Heart left ventricle (tissue), 16 donors: ENCODE results near the gene GSK3B. TPM values are rescaled to one million over a fixed set of nuclear protein-coding genes. Genes with fewer than 3 reads are reported as not detected.
A peak's percentile ranks its signal among the peaks of the same experiment; 100 is the strongest.

Experiments
- ATAC-seq, 4 donors: fragments of 200-7000 bp; cut with Tn5 transposase; one replicate each; pipeline ENCODE4 v1.9.1; 2020 to 2022; ENCODE audit warnings: moderate library complexity in 4 of 4, mild to moderate bottlenecking in 3 of 4, moderate number of reproducible peaks in 1 of 4
- DNase-seq, 5 donors: peaks; one replicate each; pipeline ENCODE4 v3.0.0-alpha.2; 2020
- H3K27ac ChIP-seq, 12 donors: fragments of 200-600 bp; sonication (generic) in 4 of 12; one replicate each; pipeline versions ENCODE4 v1.5.0 to v1.8.0; 2016 to 2022; ENCODE audit warnings: mild to moderate bottlenecking in 2 of 12
- H3K27me3 ChIP-seq, 9 donors: fragments of 200-600 bp; sonication (generic) in 2 of 9; one replicate each; pipeline versions ENCODE4 v1.5.1 to v1.8.0; 2016 to 2022; ENCODE audit warnings: mild to moderate bottlenecking in 3 of 9
- H3K36me3 ChIP-seq, 9 donors: fragments of 200-600 bp; sonication (generic) in 2 of 9; one replicate each; pipeline versions ENCODE4 v1.5.0 to v1.8.0; 2018 to 2022; ENCODE audit warnings: mild to moderate bottlenecking in 2 of 9
- H3K4me1 ChIP-seq, 12 donors: fragments of 200-600 bp; sonication (generic) in 4 of 12; one replicate each; pipeline versions ENCODE4 v1.5.0 to v1.8.0; 2016 to 2022; ENCODE audit warnings: mild to moderate bottlenecking in 3 of 12
- H3K4me3 ChIP-seq, 12 donors: fragments of 200-600 bp; sonication (generic) in 4 of 12; one replicate each; pipeline versions ENCODE4 v1.5.0 to v1.8.0; 2017 to 2022; ENCODE audit warnings: mild to moderate bottlenecking in 9 of 12, moderate library complexity in 4 of 12
- H3K9me3 ChIP-seq, 12 donors: fragments of 200-600 bp; sonication (generic) in 4 of 12; one replicate each; pipeline versions ENCODE4 v1.5.0 to v1.8.0; 2016 to 2022; ENCODE audit warnings: mild to moderate bottlenecking in 1 of 12
- POLR2A ChIP-seq, 2 donors: fragments of 450-650 bp; IDR thresholded peaks; one replicate each; pipeline ENCODE4 v1.6.1; 2017; ENCODE audit warnings: antibody characterized with exemption in 2 of 2, mild to moderate bottlenecking in 2 of 2, moderate library complexity in 2 of 2
- WGBS, 4 donors: extraction: QIAGEN DNeasy Blood & Tissue Kit in 2 of 4; methylation state at CpG; one replicate each; pipeline versions ENCODE4 v1.1.5 to v1.1.7; 2013 to 2018; 5-methylcytosine and 5-hydroxymethylcytosine counted together
- intact Hi-C, 10 donors: fragments of 100-400 bp; cut with DNase I; formaldehyde crosslinking; loops; one replicate each; pipeline versions ENCODE4 v1.11.1 to v1.14.2; 2022
- polyA plus RNA-seq, 2 donors: library from polyadenylated mRNA; stranded (reverse); fragments of 200-250 nt; gene quantifications; one replicate each; pipeline ENCODE4 v1.2.3, GENCODE V29; 2013
- total RNA-seq, 9 donors: library from RNA; depleted of rRNA in 2 of 9; stranded (reverse); fragments of >200 nt in 2 of 9; fragmentation: NEBNext Ultra II Directional in 3 of 9; extraction: Animal tissue kit (Norgen Biotek cat#: 25700) in 3 of 9; gene quantifications; one replicate each; pipeline versions ENCODE4 v1.1.0 to v1.2.4, GENCODE V29; 2016 to 2023
- TF ChIP-seq, protein P1 (sequence below), 12 donors: fragments of 200-600 bp; sonication (generic) in 4 of 12; IDR thresholded peaks; one replicate each; pipeline versions ENCODE4 v1.5.0 to v1.8.0; 2018 to 2022; ENCODE audit warnings: antibody characterized with exemption in 12 of 12, mild to moderate bottlenecking in 5 of 12
- donor health status: ischemic (EF 13 %, LVEDD 7.1; RV severe dilation, severe dysfunction).
- donor health status: healthy with polysubstance abuse.
- donor health status: DM: no; HTN: yes; CAD: no.
- donor health status: DM: no; HTN: no; CAD: no.
- donor health status: ischemic (EF 25% LVEDD 6.9; RV normal size, moderate dysfunction).
- donor health status: ischemic (EF 25% LVEDD 5.7; RV mildly dilated, moderate dysfunction).
- donor health status: healthy.
- donor health status: DM: yes; HTN: yes; CAD: no.
- donor health status: ischemic (EF 35%, LVEDD 5.7; RV mildly dilated, moderate dysfunction).
- donor health status: nonischemic (EF 11% LVEDD 7.7; RV severe dilation, severe dysfunction).
- donor health status: DM: yes; HTN: yes; CAD: no.
- donor health status: PGD.
- donor health status: ischemic (EF 29% LVEDD 5.4; RV normal size, mild dysfunction).
- donor health status: nonischemic (EF 23%, LVEDD 6.1; RV moderate dilation, normal function).

GSK3B gene
- total and polyA plus RNA-seq, 11 donors: 8.8 to 58.9 (median 41.2) TPM

DNA sequence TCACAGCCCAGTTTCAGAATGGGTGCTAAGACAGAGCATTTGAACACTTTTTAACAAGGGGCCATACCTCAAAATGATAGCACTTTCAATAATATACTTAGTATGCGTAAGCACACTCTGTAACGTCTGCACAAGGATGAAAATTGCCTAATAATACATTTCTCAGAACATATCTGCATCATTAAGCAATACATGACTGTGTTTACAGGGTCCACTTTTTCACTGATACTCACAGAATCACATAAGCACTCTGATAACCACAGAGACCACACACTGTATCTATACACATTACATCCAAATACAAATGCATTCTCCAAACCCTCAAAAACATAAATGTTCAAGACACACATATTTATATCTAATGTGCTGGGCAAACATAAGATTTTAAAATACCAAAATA lies 232.6 kb downstream of the GSK3B start:
- intact Hi-C loops: no loop called here
- Histone ChIP-seq H3K9me3 (peaks cover 0 to 8% (median 0%) of the 10 kb centered on the region in 12 donors), H3K27ac (no peak overlapping the region), H3K4me1 (peaks cover 0 to 11% (median 0%) of the 10 kb centered on the region in 12 donors), H3K27me3 (no peaks in the 10 kb centered on the region), H3K4me3 (no peak overlapping the region), H3K36me3 (peaks cover 3 to 59% (median 39%) of the 10 kb centered on the region in 9 donors)
- WGBS, 4 donors: 93 to 97% (median 95%) methylated on average over 2 of the region's 2 CpGs
- DNase-seq (no peak), ATAC-seq (no peak)
- no peak for TF ChIP-seq POLR2A (IDR thresholded peaks at IDR 0.05)
- TF ChIP-seq, protein P1, sequence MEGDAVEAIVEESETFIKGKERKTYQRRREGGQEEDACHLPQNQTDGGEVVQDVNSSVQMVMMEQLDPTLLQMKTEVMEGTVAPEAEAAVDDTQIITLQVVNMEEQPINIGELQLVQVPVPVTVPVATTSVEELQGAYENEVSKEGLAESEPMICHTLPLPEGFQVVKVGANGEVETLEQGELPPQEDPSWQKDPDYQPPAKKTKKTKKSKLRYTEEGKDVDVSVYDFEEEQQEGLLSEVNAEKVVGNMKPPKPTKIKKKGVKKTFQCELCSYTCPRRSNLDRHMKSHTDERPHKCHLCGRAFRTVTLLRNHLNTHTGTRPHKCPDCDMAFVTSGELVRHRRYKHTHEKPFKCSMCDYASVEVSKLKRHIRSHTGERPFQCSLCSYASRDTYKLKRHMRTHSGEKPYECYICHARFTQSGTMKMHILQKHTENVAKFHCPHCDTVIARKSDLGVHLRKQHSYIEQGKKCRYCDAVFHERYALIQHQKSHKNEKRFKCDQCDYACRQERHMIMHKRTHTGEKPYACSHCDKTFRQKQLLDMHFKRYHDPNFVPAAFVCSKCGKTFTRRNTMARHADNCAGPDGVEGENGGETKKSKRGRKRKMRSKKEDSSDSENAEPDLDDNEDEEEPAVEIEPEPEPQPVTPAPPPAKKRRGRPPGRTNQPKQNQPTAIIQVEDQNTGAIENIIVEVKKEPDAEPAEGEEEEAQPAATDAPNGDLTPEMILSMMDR (IDR thresholded peaks at IDR 0.05): no peak

DNA sequence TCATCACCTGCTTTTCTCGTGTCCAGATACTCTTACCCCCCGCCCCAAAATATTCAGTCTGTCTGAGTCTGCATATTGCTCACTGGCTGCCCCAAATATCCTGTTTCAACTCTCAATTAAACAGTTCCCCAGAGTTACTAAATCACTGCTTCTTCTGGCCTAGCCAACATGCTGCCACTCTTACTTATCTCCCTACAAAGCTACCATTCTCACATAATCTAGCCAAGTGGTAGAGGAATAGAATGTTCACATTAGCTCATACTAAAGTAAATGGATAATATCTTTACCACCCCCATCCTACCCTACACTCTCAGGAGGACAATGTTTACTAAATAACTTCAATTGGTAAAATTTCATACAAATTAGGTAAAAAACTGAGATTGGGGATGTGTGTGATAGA lies 234.5 kb downstream of the GSK3B start:
- peaks cover 0 to 11% (median 0%) of the 10 kb centered on the region in 12 donors for H3K4me1 ChIP-seq
- no peak overlapping the region for H3K4me3 ChIP-seq
- intact Hi-C loops: no loop called here
- WGBS, 4 donors: 91 to 94% (median 92%) methylated on average over 2 of the region's 2 CpGs
- DNase-seq (no peak), ATAC-seq (peak; percentile 52 to 67 (median 58))
- H3K36me3 ChIP-seq: peaks cover 3 to 54% (median 32%) of the 10 kb centered on the region in 9 donors
- H3K9me3 ChIP-seq: peaks cover 0 to 11% (median 0%) of the 10 kb centered on the region in 12 donors
- TF ChIP-seq, protein P1 (IDR thresholded peaks at IDR 0.05): no peak
- no peak for TF ChIP-seq POLR2A (IDR thresholded peaks at IDR 0.05)
- no peak overlapping the region for H3K27ac ChIP-seq
- no peaks in the 10 kb centered on the region for H3K27me3 ChIP-seq

GRCh38 chr3:119858957-119859356 lies 235.3 kb downstream of the GSK3B start:
- WGBS, 4 donors: 91 to 97% (median 96%) methylated on average over 2 of the region's 2 CpGs
- Histone ChIP-seq H3K4me1 (peaks cover 0 to 11% (median 0%) of the 10 kb centered on the region in 12 donors), H3K27me3 (no peaks in the 10 kb centered on the region), H3K36me3 (peaks cover 0 to 52% (median 28%) of the 10 kb centered on the region in 9 donors), H3K27ac (no peak overlapping the region), H3K4me3 (no peak overlapping the region), H3K9me3 (peaks cover 0 to 11% (median 0%) of the 10 kb centered on the region in 12 donors)
- intact Hi-C loops: no loop called here
- DNase-seq (no peak), ATAC-seq (no peak)
- TF ChIP-seq, protein P1 (IDR thresholded peaks at IDR 0.05): no peak
- TF ChIP-seq POLR2A (IDR thresholded peaks at IDR 0.05): no peak

DNA sequence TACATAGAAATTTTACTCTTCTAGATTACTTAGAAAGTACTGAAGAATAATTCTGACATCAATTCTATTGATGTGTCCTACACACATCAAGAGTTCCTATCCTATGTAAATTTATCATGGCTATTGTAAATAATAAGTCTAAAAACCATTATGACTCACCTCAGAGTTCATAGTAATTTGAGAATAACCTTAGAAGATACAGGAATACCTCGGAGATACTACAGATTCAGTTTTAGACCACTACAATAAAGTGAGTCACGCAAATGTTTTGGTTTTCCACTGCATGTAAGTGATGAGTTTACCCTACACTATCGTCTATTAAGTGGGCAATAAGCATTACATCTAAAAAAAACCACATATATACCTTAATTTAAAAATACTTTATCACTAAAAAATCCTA lies 237.6 kb downstream of the GSK3B start:
- WGBS, 4 donors: 95 to 98% (median 97%) methylated on average over 3 of the region's 3 CpGs
- DNase-seq: no peak
- H3K9me3 ChIP-seq: peaks cover 0 to 11% (median 0%) of the 10 kb centered on the region in 12 donors
- H3K4me3 ChIP-seq: no peak overlapping the region
- H3K36me3 ChIP-seq: peaks cover 0 to 33% (median 10%) of the 10 kb centered on the region in 9 donors
- no peak overlapping the region for H3K27ac ChIP-seq
- intact Hi-C loops: no loop called here
- H3K4me1 ChIP-seq: peaks cover 0 to 11% (median 0%) of the 10 kb centered on the region in 12 donors
- TF ChIP-seq POLR2A (IDR thresholded peaks at IDR 0.05): no peak
- TF ChIP-seq, protein P1 (IDR thresholded peaks at IDR 0.05): no peak
- no peaks in the 10 kb centered on the region for H3K27me3 ChIP-seq
- ATAC-seq: no peak
